Rectal smooth muscle tissue (tissue), 1 donor: ENCODE results near the gene TMEM141.
"Not testable (repeated sequence)": the region's sequence is repeated elsewhere in the genome, so short reads cannot be mapped to it uniquely, and the experiment has no call there.

Source experiments
- H3K27ac ChIP-seq: one replicate; pipeline ENCODE4 v1.7.0; 2013; ENCODE audit warnings: low read depth, low read length, inconsistent platforms
- H3K27me3 ChIP-seq: one replicate; pipeline ENCODE4 v1.7.0; 2013; ENCODE audit warnings: low read length; ENCODE audit not compliant: control insufficient read depth, insufficient read depth
- H3K36me3 ChIP-seq: one replicate; pipeline ENCODE4 v1.7.0; 2013; ENCODE audit warnings: low read length; ENCODE audit not compliant: control insufficient read depth, insufficient read depth
- H3K4me1 ChIP-seq: one replicate; pipeline ENCODE4 v1.7.0; 2013; ENCODE audit warnings: low read length; ENCODE audit not compliant: control insufficient read depth, insufficient read depth
- H3K4me3 ChIP-seq: one replicate; pipeline ENCODE4 v1.7.0; 2013; ENCODE audit warnings: low read length
- H3K9ac ChIP-seq: one replicate; pipeline ENCODE4 v1.7.0; 2013; ENCODE audit warnings: low read length

TMEM141 gene

DNA sequence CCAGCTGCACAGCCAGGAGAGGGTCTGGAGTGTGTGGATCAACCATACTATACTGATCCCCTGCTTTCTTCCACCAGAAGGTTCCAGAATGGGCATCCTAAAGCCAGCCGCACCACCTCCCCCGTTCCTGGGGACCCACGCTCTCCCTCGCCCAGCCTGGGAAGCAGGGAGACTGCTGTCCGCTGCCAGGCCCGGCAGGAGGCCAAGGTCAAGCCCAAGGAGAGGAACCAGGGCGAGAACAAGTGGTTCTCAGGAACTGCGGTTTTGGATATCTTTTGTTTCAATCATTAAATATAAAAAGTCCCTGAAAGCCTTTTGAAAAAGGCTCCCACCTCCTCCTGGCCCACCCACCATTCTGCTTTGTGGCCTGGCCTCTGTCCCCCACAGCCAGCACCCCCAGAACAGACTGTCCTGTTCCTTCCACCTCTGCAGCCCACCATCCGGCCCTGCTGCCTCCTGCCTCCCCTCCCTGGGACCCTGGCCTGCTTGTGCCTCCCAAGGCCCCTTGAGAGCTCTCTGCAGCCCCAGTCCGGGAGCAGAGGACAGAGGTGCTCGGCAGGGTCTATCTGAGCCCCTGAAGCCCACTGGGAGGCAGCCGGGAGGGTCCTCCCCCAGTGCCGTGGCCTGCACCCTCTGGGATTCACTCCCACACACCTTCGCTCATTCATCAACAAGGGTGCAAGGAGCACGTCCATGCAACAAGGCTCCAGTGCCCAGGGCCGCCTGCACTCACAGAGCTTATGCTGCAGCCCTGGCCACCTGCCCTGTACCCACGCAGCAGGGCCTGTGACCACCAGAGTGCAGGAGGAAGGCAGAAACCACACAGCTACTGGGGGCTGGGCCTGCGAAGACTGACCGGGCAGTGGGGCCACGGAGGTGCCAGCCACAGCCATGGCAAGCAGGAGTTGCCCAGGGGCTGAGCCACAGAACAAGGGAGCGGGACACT lies 42.2 kb upstream of the TMEM141 start:
- Histone ChIP-seq H3K36me3 (no peaks in the 10 kb centered on the region), H3K4me1 (no peaks in the 10 kb centered on the region), H3K27me3 (no peaks in the 10 kb centered on the region), H3K27ac (no peak overlapping the region), H3K4me3 (no peak overlapping the region), H3K9ac (no peak overlapping the region)

DNA sequence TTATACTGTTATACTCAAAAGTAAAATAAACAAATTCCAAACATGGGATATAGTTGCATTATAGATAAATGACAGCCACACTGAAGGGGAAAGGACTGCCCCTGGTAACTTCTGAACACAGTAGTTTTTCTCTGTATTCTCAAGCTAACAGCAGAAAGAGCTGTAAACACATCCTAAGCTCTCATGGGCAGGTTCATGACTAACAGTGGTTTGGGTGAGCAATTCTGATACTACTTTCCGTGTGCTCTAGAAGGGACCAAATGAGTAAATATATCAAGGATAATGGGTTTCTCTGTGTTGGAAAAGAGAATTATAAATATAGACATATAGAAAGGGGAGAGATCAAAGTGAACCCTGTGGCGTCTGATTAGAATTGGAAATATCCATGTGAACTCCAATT lies 40.6 kb upstream of the TMEM141 start:
- H3K27ac ChIP-seq, result no peak overlapping the region
- no peaks in the 10 kb centered on the region for H3K4me1 ChIP-seq
- H3K4me3 ChIP-seq, result no peak overlapping the region
- no peaks in the 10 kb centered on the region for H3K27me3 ChIP-seq
- no peaks in the 10 kb centered on the region for H3K36me3 ChIP-seq
- H3K9ac ChIP-seq, result no peak overlapping the region

DNA sequence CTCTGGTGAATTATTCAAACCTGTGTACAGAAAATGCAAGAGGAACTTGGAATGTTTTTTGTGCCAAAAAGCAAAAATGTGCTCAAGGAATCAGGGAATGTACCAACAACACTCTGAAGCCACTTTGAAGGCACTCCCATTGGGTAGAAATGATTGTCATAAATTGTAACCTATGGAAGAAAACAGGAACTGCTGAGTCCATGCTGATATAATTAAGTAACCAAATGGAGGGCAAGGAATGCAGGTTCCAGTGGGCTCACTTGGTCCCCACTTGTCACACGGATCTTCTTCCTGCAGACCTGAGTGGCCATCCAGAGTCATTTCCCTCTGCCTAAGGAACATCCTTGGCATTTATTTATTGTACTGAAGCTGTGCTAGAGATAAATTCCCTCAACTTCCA lies 39.9 kb upstream of the TMEM141 start:
- H3K4me3 ChIP-seq, result no peak overlapping the region
- H3K27me3 ChIP-seq, result peaks cover 2% of the 10 kb centered on the region
- no peaks in the 10 kb centered on the region for H3K4me1 ChIP-seq
- H3K36me3 ChIP-seq, result no peaks in the 10 kb centered on the region
- no peak overlapping the region for H3K9ac ChIP-seq
- H3K27ac ChIP-seq, result no peak overlapping the region

DNA sequence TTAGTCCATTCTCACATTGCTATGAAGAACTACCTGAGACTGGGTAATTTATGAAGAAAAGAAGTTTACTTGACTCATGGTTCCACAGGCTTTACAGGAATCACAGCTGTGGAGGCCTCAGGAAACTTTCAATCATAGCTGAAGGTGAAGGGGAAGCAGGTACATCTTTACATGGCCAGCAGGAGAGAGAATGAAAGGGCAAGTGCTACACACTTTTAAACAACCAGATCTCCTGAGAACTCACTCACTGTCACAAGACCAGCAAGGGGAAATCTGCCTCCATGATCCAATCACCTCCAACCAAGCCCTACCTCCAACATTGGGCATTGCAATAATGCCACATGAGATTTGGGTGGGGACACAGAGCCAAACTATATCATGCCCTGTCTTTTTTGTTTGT lies 39.3 kb upstream of the TMEM141 start:
- H3K4me1 ChIP-seq, result no peaks in the 10 kb centered on the region
- no peak overlapping the region for H3K4me3 ChIP-seq
- no peaks in the 10 kb centered on the region for H3K36me3 ChIP-seq
- H3K27me3 ChIP-seq, result peaks cover 6% of the 10 kb centered on the region
- H3K27ac ChIP-seq, result no peak overlapping the region
- H3K9ac ChIP-seq, result no peak overlapping the region

DNA sequence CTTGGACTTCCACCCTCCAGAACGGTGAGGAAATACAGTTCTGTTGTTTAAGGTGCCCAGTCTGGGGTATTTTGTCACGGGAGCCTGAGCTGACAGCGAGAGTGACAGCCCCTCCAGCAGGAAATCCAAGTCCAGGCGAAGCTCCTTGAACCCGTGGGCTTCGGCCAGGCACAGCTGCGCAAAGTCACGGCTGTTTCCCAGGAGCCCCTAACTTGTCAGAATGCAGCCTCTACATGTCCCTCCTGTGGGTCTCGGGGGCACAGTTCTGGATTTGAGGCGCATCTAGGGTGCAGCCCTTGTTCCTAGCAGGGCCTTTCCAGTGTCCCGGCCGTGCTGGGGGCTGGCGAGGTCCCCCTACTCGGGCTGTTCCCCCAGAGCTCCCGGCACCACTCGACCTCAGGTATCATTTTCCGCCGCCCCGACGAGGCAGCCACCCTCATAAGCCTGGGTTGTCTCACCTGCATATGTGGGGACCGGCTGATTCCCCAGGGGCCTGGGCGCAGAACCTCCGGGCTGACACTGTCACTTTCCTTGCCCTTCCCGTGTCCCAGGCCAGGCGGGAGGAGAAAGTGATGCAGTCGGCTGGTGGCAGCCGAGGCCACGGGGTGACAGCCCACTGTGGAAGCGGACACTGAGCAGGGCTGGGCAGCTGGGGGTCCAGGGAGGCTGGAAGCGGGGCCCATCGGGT lies 37.6 kb upstream of the TMEM141 start:
- Histone ChIP-seq H3K4me1 (no peaks in the 10 kb centered on the region), H3K9ac (no peak overlapping the region), H3K36me3 (no peaks in the 10 kb centered on the region), H3K4me3 (no peak overlapping the region), H3K27ac (no peak overlapping the region), H3K27me3 (peaks cover 6% of the 10 kb centered on the region)

DNA sequence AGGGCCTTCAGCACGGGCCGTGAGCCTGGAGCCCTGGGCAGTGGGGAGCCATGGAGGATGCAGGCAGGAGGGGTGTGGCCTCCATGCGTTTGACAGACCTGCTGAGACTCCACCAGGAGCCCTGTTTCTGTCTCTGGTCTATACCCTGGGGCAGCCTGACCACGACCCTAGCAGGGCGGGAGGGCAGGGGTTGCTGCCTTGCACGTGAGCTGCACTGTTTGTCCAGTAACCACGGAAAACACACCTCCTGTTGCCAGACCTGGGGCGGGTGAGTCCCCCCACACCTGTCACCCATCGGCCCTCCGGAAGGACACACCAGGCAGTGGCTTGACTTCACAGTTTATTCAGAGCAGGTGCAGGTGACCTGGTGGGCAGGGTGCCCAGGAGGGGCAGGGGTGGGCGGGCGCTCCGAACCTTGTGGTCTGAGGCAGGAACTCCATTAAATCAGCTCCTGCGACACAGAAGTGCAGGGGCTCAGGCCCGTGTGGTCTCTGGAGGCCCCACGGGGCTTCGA lies 37.0 kb upstream of the TMEM141 start:
- Histone ChIP-seq H3K27me3 (peaks cover 6% of the 10 kb centered on the region), H3K9ac (no peak overlapping the region), H3K36me3 (no peaks in the 10 kb centered on the region), H3K27ac (no peak overlapping the region), H3K4me1 (no peaks in the 10 kb centered on the region), H3K4me3 (no peak overlapping the region)

DNA sequence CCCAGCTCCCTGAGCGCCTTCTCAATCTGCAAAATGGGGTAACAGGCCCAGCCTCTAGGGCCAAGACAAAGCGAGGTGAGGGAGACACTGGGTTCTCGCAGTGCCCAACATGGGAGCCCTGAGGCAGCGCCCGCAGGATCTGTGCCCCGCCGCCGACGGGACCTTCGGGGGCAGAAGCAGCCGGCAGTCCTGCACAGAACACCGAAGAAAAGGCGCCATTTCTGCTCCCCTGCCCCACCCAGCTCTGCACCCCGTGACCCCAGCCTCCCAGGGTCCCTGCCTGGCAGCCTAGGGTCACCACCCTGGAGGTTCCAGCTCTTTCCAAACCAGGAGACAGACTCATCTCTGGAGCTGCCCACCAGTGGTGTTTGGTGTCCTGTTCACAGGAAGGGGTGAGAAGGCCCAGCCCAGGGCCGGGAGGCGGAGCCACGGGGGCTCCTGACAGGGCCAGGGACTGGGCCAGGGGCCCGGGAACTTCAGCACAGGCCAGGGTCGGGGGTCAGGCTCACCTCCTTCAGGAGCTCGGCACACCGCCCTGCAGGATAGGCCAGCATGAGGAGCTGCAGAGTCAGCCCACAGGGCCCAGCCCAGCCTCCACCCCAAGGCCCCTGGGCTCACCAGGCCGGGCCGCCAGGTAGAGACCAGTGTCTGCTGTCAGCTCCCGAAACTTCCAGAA lies 36.4 kb upstream of the TMEM141 start:
- no peak overlapping the region for H3K4me3 ChIP-seq
- peaks cover 6% of the 10 kb centered on the region for H3K27me3 ChIP-seq
- no peak overlapping the region for H3K27ac ChIP-seq
- H3K9ac ChIP-seq, result no peak overlapping the region
- H3K4me1 ChIP-seq, result no peaks in the 10 kb centered on the region
- no peaks in the 10 kb centered on the region for H3K36me3 ChIP-seq

DNA sequence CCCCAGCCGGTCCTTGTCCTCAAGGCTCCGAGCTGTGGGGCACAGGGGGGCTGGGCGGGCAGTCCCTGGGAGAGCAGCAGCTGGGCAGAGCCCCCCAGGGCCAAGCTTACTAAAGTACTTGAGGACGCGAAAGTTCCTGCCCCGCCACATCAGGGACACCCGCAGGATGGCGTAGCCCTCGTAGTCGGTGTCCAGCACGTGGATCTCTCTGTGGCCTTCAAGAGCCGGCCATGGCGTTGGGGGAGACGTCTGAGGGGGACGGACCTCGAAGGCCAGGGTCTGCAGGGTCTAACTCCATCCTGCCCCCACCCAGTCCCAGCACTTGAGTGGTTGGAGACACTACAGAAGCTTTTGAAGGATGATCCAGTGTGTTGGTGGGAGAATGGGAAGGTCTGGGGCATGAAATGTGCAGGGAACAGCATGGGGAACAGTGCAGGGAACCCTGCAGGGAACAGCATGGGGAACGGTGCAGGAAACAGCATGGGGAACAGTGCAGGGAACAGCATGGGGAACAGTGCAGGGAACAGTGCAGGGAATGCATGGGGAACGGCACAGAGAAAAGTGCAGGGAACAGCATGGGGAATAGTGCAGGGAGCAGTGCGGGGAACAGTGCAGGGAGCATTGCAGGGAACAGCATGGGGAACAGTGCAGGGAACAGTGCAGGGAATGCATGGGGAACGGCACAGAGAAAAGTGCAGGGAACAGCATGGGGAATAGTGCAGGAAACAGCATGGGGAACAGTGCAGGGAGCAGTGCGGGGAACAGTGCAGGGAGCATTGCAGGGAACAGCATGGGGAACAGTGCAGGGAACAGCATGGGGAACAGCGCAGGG lies 35.6 kb upstream of the TMEM141 start:
- H3K27ac ChIP-seq, H3K9ac ChIP-seq, H3K4me1 ChIP-seq, H3K4me3 ChIP-seq, H3K27me3 ChIP-seq, H3K36me3 ChIP-seq: not testable (repeated sequence)

DNA sequence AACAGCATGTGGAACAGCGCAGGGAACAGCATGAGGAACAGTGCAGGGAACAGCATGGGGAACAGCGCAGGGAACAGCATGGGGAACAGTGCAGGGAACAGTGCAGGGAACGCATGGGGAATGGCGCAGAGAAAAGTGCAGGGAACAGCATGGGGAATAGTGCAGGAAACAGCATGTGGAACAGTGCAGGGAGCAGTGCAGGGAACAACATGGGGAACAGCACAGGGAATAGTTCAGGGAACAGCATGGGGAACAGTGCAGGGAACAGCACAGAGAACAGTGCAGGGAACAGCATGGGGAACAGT lies 35.1 kb upstream of the TMEM141 start:
- H3K4me3 ChIP-seq, result no peak overlapping the region
- H3K36me3 ChIP-seq, result no peaks in the 10 kb centered on the region
- no peak overlapping the region for H3K9ac ChIP-seq
- H3K27ac ChIP-seq, result no peak overlapping the region
- H3K27me3 ChIP-seq, result peaks cover 8% of the 10 kb centered on the region
- H3K4me1 ChIP-seq, result no peaks in the 10 kb centered on the region

DNA sequence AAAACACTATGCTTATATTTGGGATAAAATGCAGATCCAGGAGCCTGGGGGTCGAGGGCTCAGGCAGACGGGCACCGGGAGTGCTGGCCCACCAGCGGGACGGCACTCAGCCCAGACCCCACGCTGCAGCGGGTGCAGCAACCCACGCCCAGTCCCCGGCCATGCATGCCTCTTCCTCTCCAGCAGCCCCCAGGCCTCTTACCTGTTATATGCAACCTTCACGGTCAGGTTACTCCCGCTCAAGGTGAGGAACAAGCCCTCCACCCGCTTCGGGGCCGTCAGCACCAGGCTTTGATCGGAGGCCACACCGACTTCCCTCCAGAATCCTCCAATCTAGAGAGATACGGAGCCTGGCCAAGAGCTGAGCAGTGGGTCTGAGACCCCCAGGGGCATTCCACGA lies 34.3 kb upstream of the TMEM141 start:
- Histone ChIP-seq H3K27ac (no peak overlapping the region), H3K27me3 (peaks cover 8% of the 10 kb centered on the region), H3K9ac (no peak overlapping the region), H3K4me3 (no peak overlapping the region), H3K4me1 (no peaks in the 10 kb centered on the region), H3K36me3 (no peaks in the 10 kb centered on the region)

DNA sequence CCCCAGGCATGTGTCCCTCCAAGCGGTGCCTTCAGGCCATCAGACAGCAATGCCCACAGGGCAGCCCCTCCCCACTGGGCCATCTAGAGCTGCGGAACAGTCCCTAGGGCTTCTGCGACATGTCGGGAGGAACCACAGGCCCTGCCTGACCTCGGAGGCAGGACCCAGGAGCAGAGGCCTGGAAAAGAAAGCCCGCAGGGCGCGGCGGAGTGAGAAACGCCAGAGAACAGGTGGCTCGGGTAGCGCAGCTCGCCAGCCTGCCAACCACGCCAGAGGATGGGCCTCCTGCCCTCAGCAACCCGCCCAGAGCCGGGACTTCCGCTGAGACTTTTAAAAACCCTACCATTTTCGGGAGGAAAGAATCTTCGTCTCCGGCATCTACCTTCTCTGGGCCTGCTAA lies 33.8 kb upstream of the TMEM141 start:
- Histone ChIP-seq H3K36me3 (no peaks in the 10 kb centered on the region), H3K27me3 (peaks cover 8% of the 10 kb centered on the region), H3K27ac (no peak overlapping the region), H3K9ac (no peak overlapping the region), H3K4me1 (no peaks in the 10 kb centered on the region), H3K4me3 (no peak overlapping the region)

DNA sequence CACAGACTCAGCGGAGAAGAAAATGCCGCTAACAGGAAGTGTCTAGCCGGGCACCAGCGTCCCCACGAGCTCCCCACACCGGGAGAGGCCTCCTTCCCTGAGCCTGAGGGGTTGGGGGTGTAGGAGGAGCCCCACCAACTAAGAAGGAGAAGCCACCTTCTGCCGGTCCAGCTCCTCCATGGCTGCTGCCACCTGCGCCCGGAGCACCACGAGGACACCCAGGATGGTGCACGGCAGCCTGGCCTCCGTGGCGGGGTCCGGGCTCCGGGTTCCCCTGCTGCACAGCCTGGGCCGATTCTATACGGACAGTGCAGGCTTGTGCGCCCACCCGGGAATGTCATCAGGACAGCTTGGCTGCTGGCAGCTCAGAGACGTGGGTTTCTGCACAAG lies 33.4 kb upstream of the TMEM141 start:
- no peaks in the 10 kb centered on the region for H3K4me1 ChIP-seq
- H3K27me3 ChIP-seq, result peaks cover 8% of the 10 kb centered on the region
- no peak overlapping the region for H3K9ac ChIP-seq
- no peak overlapping the region for H3K4me3 ChIP-seq
- no peak overlapping the region for H3K27ac ChIP-seq
- H3K36me3 ChIP-seq, result no peaks in the 10 kb centered on the region
